Esophagus squamous epithelium (tissue), 5 donors: ENCODE data around the gene AMN. TPM values are rescaled to one million over a fixed set of nuclear protein-coding genes. Genes with fewer than 3 reads are reported as not detected.
A peak's percentile ranks its signal among the peaks of the same experiment; 100 is the strongest.

Source experiments
- DNase-seq: peaks from one replicate; lab custom pipeline; 2025; lab: John Stamatoyannopoulos, UW
- H3K27ac ChIP-seq, 4 donors: fragments of 200-600 bp; sonication (generic); one replicate each; pipeline ENCODE4 v1.5.1; 2016 to 2019; ENCODE audit warnings: mild to moderate bottlenecking in 1 of 4
- H3K27me3 ChIP-seq, 4 donors: fragments of 200-600 bp; sonication (generic); 1 replicate in 3 of 4; 2 replicates in 1 of 4; pipeline versions ENCODE4 v1.5.1 to v1.6.0; 2017 to 2021; ENCODE audit warnings: antibody characterized with exemption in 1 of 4
- H3K36me3 ChIP-seq, 3 donors: fragments of 200-600 bp; sonication (generic); one replicate each; pipeline ENCODE4 v1.5.1; 2016 to 2019
- H3K4me1 ChIP-seq, 3 donors: fragments of 200-600 bp; sonication (generic); one replicate each; pipeline ENCODE4 v1.5.1; 2017 to 2019
- H3K4me3 ChIP-seq, 4 donors: fragments of 200-600 bp; sonication (generic); 1 replicate in 3 of 4; 2 replicates in 1 of 4; pipeline ENCODE4 v1.5.1; 2016 to 2019; ENCODE audit warnings: mild to moderate bottlenecking in 2 of 4, moderate library complexity in 1 of 4
- H3K9me3 ChIP-seq, 3 donors: fragments of 200-600 bp; sonication (generic); one replicate each; pipeline ENCODE4 v1.5.1; 2016 to 2019
- CTCF ChIP-seq, 6 experiments: fragments of 450-650 bp in 4 of 6; fragments of 200-600 bp in 2 of 6; sonication (generic) in 2 of 6; IDR thresholded peaks; one replicate each; pipeline ENCODE4 v1.5.1; 2016 to 2019; ENCODE audit warnings: antibody characterized with exemption in 6 of 6, mild to moderate bottlenecking in 4 of 6, moderate library complexity in 4 of 6
- POLR2A ChIP-seq, 4 donors: fragments of 450-650 bp; IDR thresholded peaks; one replicate each; pipeline ENCODE4 v1.6.1; 2017; ENCODE audit warnings: antibody characterized with exemption in 4 of 4, mild to moderate bottlenecking in 4 of 4, moderate library complexity in 3 of 4
- WGBS, 2 donors: methylation state at CpG; one replicate each; pipeline ENCODE4 v1.1.5; 2018; 5-methylcytosine and 5-hydroxymethylcytosine counted together
- intact Hi-C: fragments of 100-400 bp; cut with DNase I; formaldehyde crosslinking; loops from one replicate; pipeline ENCODE4 v1.15.0; 2022
- total RNA-seq, 4 donors: library from RNA; depleted of rRNA; stranded (reverse); fragments of >200 nt; gene quantifications; one replicate each; pipeline ENCODE4 v1.1.0, GENCODE V29; 2016
- donor health status: DM: yes; HTN: yes; CAD: no.

The AMN gene
- total RNA-seq, 4 donors from 2014 or later = 7.6 to 24.0 (median 19.7) TPM

- WGBS, 2 donors = 83 to 88% methylated on average over 6 of the region's 6 CpGs
- intact Hi-C loops = no loop called here
- H3K4me3 ChIP-seq = no peak overlapping the region
- peaks cover 0 to 7% (median 0%) of the 10 kb centered on the region in 3 donors for H3K4me1 ChIP-seq
- peaks cover 0 to 68% (median 15%) of the 10 kb centered on the region in 3 donors for H3K36me3 ChIP-seq
- no peak overlapping the region for H3K27ac ChIP-seq
- no peaks in the 10 kb centered on the region for H3K9me3 ChIP-seq
- TF ChIP-seq POLR2A (IDR thresholded peaks at IDR 0.05) = no peak
- no peak for TF ChIP-seq CTCF (IDR thresholded peaks at IDR 0.05)
- no peak for DNase-seq
- no peaks in the 10 kb centered on the region for H3K27me3 ChIP-seq
Measured at GRCh38 chr14:102878174-102878969, 44.1 kb upstream of the AMN start.

- peaks cover 0 to 7% (median 0%) of the 10 kb centered on the region in 3 donors for H3K4me1 ChIP-seq
- H3K9me3 ChIP-seq = no peaks in the 10 kb centered on the region
- no peak overlapping the region for H3K27ac ChIP-seq
- peaks cover 0 to 68% (median 15%) of the 10 kb centered on the region in 3 donors for H3K36me3 ChIP-seq
- intact Hi-C loops = no loop called here
- WGBS, 2 donors = 92% methylated on average over 6 of the region's 6 CpGs
- no peak for DNase-seq
- TF ChIP-seq CTCF (IDR thresholded peaks at IDR 0.05) = peak in 1 of 6 experiments; percentile 18
- no peak for TF ChIP-seq POLR2A (IDR thresholded peaks at IDR 0.05)
- no peaks in the 10 kb centered on the region for H3K27me3 ChIP-seq
- H3K4me3 ChIP-seq = no peak overlapping the region
Measured at GRCh38 chr14:102878970-102879460, 43.4 kb upstream of the AMN start.

GRCh38 chr14:102882226-102882906 is 40.1 kb upstream of the AMN start:
- Histone ChIP-seq H3K36me3 (peaks cover 5 to 66% (median 6%) of the 10 kb centered on the region in 3 donors), H3K27ac (no peak overlapping the region), H3K27me3 (no peaks in the 10 kb centered on the region), H3K4me1 (peaks cover 0 to 7% (median 0%) of the 10 kb centered on the region in 3 donors), H3K9me3 (no peaks in the 10 kb centered on the region), H3K4me3 (no peak overlapping the region)
- no peak for DNase-seq
- no peak for TF ChIP-seq POLR2A (IDR thresholded peaks at IDR 0.05)
- no peak for TF ChIP-seq CTCF (IDR thresholded peaks at IDR 0.05)
- intact Hi-C loops = no loop called here
- WGBS, 2 donors = 66 to 70% methylated on average over 5 of the region's 5 CpGs

GRCh38 chr14:102883089-102883541 is 39.3 kb upstream of the AMN start:
- H3K27ac ChIP-seq = no peak overlapping the region
- H3K4me3 ChIP-seq = no peak overlapping the region
- intact Hi-C loops = no loop called here
- H3K36me3 ChIP-seq = peaks cover 0 to 63% (median 5%) of the 10 kb centered on the region in 3 donors
- H3K9me3 ChIP-seq = no peaks in the 10 kb centered on the region
- DNase-seq = no peak
- H3K4me1 ChIP-seq = peaks cover 0 to 9% (median 0%) of the 10 kb centered on the region in 3 donors
- 83 to 88% methylated on average over 5 of the region's 5 CpGs for WGBS, 2 donors
- no peaks in the 10 kb centered on the region for H3K27me3 ChIP-seq
- TF ChIP-seq CTCF (IDR thresholded peaks at IDR 0.05) = no peak
- no peak for TF ChIP-seq POLR2A (IDR thresholded peaks at IDR 0.05)
